Cardiac muscle cell (in vitro differentiated cells and primary cell): Measurements from ENCODE around the gene KSR1. TPM values are rescaled to one million over a fixed set of nuclear protein-coding genes. Genes with fewer than 3 reads are reported as not detected.

Experiments
- DNase-seq, 2 donors: peaks; one replicate each; pipeline versions ENCODE4 v3.0.0 to v3.0.0-alpha.2; 2010 to 2017; ENCODE audit warnings: low read depth in 1 of 2, low spot score in 1 of 2
- H3K27ac ChIP-seq: fragments of 200-600 bp; sonication (generic); 2 replicates; pipeline ENCODE4 v1.5.1; 2016
- H3K27me3 ChIP-seq: fragments of 200-600 bp; sonication (generic); 2 replicates; pipeline ENCODE4 v1.6.0; 2016; ENCODE audit warnings: control low read depth
- H3K36me3 ChIP-seq: fragments of 200-600 bp; sonication (generic); 2 replicates; pipeline ENCODE4 v1.5.1; 2016; ENCODE audit warnings: control low read depth
- H3K4me1 ChIP-seq: fragments of 200-600 bp; sonication (generic); 2 replicates; pipeline ENCODE4 v1.8.1; 2017; ENCODE audit warnings: low read depth, mild to moderate bottlenecking, mixed run types
- H3K4me3 ChIP-seq: fragments of 200-600 bp; sonication (generic); 2 replicates; pipeline ENCODE4 v1.5.1; 2016; ENCODE audit warnings: mild to moderate bottlenecking
- H3K9me3 ChIP-seq: fragments of 200-600 bp; sonication (generic); 2 replicates; pipeline ENCODE4 v1.5.1; 2017; ENCODE audit warnings: low read depth, mild to moderate bottlenecking, control low read depth
- polyA plus RNA-seq: library from polyadenylated mRNA; unstranded; fragments of >200 nt; fragmentation: Nextera tagmentation; extraction: Ambion mirVana; gene quantifications from 2 replicates; pipeline ENCODE4 v1.2.1, GENCODE V29; 2016
- total RNA-seq: library from RNA; depleted of rRNA; stranded (reverse); fragments of >200 nt; gene quantifications from 2 replicates; pipeline ENCODE4 v1.2.3, GENCODE V29; 2016
- TF ChIP-seq, protein P1 (sequence below): IDR thresholded peaks from 2 replicates; pipeline ENCODE4 v1.5.1; 2012; ENCODE audit warnings: low read depth, mild to moderate bottlenecking, low read length

KSR1 gene
- total and polyA plus RNA-seq, 2 experiments from 2014 or later = 15.7 to 29.0 TPM

DNA sequence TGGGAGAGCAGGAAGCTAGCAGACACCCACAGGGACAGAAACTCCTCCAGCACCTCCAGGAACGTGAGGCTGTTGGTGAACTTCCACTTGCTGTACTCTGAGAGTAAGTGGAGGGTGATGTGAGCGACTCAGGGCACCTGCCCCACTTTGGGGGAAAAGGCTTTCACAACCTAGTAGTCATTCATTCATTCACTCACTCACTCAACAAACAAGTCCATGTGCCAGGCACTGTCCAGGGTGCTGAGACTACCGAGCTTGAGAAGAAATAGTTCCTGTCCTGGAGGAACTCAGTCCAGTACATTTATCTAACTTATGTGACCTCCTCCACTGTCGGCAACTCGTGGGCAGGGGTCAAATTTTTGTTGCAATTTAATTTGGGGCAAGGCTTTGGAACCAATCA lies 201.4 kb downstream of the KSR1 start:
- Histone ChIP-seq H3K27ac (no peak overlapping the region), H3K9me3 (no peaks in the 10 kb centered on the region), H3K27me3 (no peaks in the 10 kb centered on the region), H3K4me1 (no peaks in the 10 kb centered on the region), H3K4me3 (no peak overlapping the region), H3K36me3 (no peaks in the 10 kb centered on the region)
- TF ChIP-seq, protein P1, sequence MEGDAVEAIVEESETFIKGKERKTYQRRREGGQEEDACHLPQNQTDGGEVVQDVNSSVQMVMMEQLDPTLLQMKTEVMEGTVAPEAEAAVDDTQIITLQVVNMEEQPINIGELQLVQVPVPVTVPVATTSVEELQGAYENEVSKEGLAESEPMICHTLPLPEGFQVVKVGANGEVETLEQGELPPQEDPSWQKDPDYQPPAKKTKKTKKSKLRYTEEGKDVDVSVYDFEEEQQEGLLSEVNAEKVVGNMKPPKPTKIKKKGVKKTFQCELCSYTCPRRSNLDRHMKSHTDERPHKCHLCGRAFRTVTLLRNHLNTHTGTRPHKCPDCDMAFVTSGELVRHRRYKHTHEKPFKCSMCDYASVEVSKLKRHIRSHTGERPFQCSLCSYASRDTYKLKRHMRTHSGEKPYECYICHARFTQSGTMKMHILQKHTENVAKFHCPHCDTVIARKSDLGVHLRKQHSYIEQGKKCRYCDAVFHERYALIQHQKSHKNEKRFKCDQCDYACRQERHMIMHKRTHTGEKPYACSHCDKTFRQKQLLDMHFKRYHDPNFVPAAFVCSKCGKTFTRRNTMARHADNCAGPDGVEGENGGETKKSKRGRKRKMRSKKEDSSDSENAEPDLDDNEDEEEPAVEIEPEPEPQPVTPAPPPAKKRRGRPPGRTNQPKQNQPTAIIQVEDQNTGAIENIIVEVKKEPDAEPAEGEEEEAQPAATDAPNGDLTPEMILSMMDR = no peak
- peak; percentile 29 to 52 for DNase-seq

DNA sequence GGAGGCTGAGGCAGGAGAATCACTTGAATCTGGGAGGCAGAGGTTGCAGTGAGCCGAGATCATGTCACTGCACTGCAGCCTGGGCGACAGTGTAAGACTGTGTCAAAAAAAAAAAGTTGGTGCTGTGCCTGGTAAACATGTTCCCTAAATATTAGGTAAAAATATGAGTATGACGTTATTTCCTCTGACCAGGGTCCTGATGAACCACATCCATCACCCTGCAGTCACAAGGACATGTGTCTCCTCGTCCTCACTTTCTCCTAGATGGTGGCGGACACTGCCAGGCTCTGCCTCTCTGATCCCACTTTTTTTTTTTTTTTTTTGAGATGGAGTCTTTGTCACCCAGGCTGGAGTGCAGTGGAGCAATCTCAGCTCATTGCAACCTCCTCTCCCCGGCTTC lies 203.4 kb downstream of the KSR1 start:
- Histone ChIP-seq H3K9me3 (no peaks in the 10 kb centered on the region), H3K36me3 (no peaks in the 10 kb centered on the region), H3K27me3 (no peaks in the 10 kb centered on the region), H3K27ac (no peak overlapping the region), H3K4me3 (no peak overlapping the region), H3K4me1 (no peaks in the 10 kb centered on the region)
- TF ChIP-seq, protein P1 = no peak
- no peak for DNase-seq

DNA sequence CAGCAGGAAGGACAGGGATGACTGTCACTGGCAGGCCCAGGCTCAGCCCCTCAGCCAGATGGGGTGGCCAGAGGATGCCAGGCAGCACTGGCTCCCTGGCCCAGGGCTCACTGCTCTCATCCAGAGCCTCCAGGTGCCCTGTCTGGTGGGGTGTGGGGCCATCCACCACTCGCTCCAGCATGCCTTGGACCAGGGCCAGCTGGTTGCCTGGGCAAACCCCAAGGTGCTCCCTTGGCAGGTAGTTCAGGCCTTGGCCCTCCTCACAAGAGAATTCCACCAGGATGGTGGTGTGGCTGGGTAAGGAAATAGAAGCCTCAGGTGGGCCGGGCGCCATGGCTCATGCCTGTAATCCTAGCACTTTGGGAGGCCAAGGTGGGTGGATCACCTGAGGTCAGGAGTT lies 204.2 kb downstream of the KSR1 start:
- H3K27me3 ChIP-seq = no peaks in the 10 kb centered on the region
- H3K9me3 ChIP-seq = no peaks in the 10 kb centered on the region
- H3K4me1 ChIP-seq = no peaks in the 10 kb centered on the region
- no peak for DNase-seq
- TF ChIP-seq, protein P1 = no peak
- no peaks in the 10 kb centered on the region for H3K36me3 ChIP-seq
- no peak overlapping the region for H3K4me3 ChIP-seq
- no peak overlapping the region for H3K27ac ChIP-seq

GRCh38 chr17:27663936-27664605 lies 207.8 kb downstream of the KSR1 start:
- H3K9me3 ChIP-seq = no peaks in the 10 kb centered on the region
- no peaks in the 10 kb centered on the region for H3K27me3 ChIP-seq
- H3K36me3 ChIP-seq = no peaks in the 10 kb centered on the region
- TF ChIP-seq, protein P1 = no peak
- DNase-seq = no peak
- no peaks in the 10 kb centered on the region for H3K4me1 ChIP-seq
- H3K27ac ChIP-seq = no peak overlapping the region
- no peak overlapping the region for H3K4me3 ChIP-seq

GRCh38 chr17:27664606-27664965 lies 208.3 kb downstream of the KSR1 start:
- DNase-seq = no peak
- no peaks in the 10 kb centered on the region for H3K9me3 ChIP-seq
- no peaks in the 10 kb centered on the region for H3K27me3 ChIP-seq
- H3K36me3 ChIP-seq = no peaks in the 10 kb centered on the region
- H3K4me3 ChIP-seq = no peak overlapping the region
- TF ChIP-seq, protein P1 = no peak
- no peak overlapping the region for H3K27ac ChIP-seq
- no peaks in the 10 kb centered on the region for H3K4me1 ChIP-seq
